Measurements from ENCODE around the gene CCSER1.
A peak's percentile ranks its signal among the peaks of the same experiment; 100 is the strongest.

Gene CCSER1

DNA sequence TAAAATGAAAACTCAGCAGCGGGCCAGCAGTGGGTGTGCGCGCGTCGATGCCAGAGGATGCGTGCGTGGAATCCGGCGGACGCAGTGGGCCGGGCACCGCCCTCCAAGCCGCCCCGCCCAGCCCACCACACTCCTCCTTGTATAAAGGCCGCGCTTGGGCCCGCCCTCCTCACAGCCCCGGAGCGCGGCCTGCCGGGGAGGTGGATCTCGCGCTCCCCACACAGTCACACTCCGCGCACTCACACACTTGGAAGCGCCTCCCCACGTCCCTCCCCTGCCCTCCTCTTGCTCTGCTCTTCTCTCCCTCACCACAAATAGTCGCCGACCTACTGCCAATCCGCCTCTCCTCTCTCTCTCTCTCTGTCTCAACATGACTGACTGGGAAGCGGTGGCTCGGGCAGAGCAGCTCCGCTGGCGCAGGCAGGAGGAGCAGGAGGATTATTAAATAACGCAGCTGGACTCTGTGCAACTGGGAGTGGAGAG, at the start of gene CCSER1:
TSS of gene CCSER1 (plus strand) at position 172 of the 483 bp plus-strand sequence.
- DNase-seq = peak; percentile 25

GRCh38 chr4:90078440-90078839, 48.8 kb upstream of the CCSER1 start:
- DNase-seq = no peak

- no peak for DNase-seq
Observed at GRCh38 chr4:90080116-90080515, 47.1 kb upstream of the CCSER1 start.

DNA sequence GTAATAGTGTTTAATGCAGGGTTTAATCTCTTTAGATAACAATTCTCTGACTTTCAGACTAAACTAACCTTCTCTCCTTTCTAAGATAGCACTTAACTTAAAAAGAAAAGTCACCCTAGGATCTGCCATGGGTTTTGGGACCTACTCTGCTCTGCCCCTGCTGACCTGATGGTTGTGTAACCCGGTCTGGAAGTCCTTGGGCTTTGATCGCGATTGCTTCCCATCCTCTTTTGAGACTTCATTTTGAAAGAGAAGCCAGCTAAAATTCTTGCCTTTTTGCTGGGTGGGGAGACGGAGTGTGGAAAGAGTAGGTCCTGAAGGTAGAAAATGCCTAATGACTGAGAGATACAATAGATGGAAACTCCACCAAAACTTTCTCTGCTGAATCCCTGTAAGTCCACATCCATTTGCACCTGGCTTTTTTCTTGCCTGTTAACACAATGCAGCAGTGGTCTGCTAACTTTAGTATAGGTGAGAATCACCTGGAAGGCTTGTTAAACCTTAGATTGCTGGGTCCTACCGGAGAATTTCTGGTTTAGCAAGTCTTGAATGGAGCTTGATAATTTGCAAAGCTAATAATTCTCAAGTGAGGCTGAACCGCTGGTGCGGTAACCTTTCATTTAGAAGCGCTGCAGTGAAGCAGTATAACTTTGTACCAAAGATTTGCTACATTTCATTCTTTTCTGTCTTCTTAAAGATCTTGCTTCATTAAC, 45.6 kb upstream of the CCSER1 start:
- no peak for DNase-seq

GRCh38 chr4:90082449-90082848, 44.7 kb upstream of the CCSER1 start:
- no peak for DNase-seq

DNA sequence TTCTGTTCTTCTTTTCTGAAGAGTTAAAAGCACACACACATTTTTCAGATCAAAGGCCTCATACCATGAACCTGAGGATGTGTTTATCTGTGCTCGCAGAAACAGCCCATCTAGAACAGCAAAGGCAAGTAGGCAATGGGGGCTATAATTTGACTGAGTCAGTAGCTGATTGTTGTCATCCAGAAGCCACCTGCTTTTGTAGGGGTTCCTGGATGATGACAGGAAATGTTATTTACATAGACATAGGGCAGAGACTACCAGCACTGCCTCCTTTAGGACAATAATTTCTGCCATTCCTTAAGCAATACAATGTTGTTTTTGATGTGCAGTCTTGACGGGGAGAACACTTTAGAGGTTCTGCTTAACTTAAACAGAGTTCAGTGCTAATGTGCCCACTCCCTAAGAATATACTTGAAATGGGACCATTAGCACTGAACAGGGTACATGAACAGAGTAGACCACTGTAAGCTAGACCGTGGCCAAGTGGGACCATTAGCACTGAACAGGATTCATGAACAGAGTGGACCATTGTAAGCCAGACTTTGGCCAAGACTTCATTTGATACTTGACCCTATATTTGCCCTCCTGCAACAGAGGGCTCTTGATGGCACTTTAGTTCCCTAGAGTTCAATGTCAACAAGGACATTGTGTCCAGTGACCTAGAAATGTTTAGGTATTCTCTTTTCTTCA, 42.8 kb upstream of the CCSER1 start:
- no peak for DNase-seq

GRCh38 chr4:90084967-90085295, 42.3 kb upstream of the CCSER1 start:
- no peak for DNase-seq

- DNase-seq = no peak
Observed at GRCh38 chr4:90093526-90093925, 33.7 kb upstream of the CCSER1 start.

DNA sequence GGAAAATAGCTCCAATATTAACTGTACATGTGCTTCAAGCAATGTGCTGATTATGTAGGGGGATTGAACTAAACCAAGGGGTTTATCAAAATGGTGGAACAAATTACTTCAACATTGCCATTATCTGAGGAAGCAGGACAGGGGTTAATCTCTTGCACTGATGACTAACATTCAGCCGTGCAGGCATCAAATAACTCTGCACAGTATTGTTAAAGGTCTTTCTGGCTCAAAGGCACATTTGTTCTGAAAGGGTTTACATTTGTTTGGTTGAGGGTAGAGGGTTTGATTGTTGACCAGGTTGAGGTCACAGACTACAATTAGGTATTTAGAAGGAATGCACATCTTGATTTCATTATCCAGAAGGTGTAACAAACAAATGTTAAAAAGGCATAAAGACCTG, 32.2 kb upstream of the CCSER1 start:
- DNase-seq = no peak

DNA sequence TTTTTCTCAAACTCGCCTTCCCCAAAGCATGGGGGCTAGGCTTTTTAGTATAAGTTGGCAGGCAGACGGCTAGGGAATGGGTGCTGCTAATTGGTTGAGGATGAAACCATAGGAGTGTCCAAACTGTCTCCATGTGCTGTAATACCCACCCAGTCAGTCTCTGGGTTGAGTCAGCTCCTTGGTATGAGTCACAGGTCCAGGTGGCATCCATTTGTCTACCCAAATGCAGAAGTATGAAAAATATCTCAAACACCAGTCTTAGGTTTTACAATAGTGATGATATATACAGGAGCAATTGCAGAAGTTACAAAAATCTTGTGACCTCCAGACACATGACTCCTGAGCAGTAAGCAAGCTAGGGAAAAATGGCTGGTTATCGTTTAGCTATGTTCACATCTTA, 27.4 kb upstream of the CCSER1 start:
- DNase-seq = no peak

- DNase-seq = no peak
Observed at GRCh38 chr4:90103991-90104390, 23.2 kb upstream of the CCSER1 start.

DNA sequence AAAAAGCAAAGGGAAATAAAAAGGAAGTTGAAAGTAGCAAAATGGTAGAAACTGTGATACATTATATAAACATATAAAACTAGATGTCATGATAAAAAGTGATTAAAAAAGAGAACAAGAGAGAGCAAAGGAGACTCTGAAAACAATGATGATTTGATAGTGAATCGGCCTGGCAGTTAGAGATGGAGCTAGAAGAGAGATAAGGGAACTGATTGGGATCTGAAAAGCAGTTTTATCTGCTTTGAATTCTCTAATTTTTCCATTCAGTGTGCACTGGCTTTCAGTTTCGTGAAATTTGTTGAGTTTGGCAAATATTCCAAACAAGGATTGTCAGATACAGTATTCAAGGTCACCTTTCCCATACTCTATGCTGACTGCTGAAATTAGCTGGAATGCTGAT, 21.9 kb upstream of the CCSER1 start:
- no peak for DNase-seq

- no peak for DNase-seq
Observed at GRCh38 chr4:90112715-90113114, 14.5 kb upstream of the CCSER1 start.

DNA sequence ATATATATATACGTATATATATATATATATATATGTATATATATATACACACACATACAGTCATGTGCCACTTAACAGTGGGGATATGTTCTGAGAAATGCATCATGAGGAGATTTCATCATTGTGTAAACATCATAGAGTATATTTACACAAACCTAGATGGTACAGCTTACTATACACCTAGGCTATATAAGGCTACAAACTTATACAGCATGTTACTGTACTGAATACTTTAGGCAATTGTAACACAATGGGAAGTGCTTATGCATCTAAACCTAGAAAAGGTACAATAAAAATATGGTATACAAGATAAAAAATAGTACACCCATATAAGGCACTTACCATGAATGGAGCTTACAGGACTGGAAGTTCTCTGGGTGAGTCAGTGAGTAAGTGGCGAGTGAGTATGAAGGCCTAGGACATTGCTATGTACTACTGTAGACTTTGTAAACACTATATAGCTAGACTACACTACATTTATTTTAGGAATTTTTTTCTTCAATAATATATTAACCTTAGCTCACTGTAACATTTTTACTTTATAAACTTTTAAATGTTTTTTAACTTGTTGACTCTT, 13.2 kb upstream of the CCSER1 start:
- DNase-seq = no peak

DNA sequence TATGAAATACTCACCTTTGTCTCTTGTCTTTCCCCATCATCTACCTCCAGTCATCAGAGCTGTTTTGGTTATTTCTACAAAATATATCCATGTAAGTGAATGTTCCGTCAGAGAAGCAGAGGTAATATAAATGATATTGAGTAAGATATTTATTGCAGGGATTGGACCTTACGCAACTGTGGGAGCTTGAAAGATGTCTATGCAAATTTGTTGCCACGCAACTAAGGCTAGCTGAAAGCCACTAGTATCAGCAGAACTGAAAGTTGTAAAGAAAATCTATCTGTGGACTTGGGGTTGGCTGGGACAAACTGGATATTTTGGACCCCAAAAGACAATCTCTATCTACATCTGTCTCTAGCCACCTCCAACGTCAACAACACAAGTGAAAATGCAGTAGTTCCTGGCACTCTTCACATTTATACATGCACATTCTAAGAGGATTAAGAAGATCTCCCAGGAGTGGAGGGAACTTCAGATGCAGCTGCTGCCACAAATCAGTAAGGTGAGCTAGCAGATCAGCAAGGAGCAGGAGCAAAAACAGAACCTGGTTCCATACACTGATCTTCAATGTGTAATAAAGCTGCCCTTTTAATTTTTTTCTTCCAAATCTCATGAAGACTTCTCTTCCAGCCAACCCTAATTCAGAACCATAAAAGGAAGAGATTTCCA, 8.5 kb upstream of the CCSER1 start:
- no peak for DNase-seq

GRCh38 chr4:90120037-90120436, 7.2 kb upstream of the CCSER1 start:
- no peak for DNase-seq

- no peak for DNase-seq
Observed at GRCh38 chr4:90120815-90121214, 6.4 kb upstream of the CCSER1 start.

DNA sequence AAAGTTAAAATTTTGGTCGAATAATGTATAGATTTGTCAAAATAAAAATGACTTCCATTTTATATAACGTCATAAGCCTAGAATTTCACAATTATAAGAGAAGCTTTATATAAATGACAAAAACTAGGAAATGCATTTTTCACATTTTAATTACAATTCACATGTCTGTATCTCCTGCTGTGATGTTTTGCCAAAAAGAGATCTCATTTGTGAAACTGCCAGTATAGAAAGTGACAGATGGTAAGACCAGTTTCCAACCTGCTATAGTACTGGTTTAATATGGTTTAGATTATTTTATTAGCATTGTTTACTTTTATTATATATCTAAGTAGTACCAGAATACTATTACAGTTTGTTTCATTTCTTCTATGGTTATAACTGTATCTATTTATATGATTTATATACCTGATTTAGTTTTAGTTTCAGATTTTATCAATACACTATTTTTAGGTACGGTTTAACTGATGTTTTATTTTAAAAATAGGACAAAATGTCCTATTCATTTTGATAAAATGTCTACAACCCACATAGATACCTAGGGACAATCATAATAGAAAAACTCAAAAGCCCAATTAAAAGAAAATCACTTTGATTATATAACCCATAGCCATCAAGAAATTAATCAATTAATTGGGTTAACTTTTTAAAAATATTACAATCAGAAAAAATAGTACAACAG, 5.4 kb upstream of the CCSER1 start:
- DNase-seq = no peak

- no peak for DNase-seq
Observed at GRCh38 chr4:90122355-90122748, 4.8 kb upstream of the CCSER1 start.

DNA sequence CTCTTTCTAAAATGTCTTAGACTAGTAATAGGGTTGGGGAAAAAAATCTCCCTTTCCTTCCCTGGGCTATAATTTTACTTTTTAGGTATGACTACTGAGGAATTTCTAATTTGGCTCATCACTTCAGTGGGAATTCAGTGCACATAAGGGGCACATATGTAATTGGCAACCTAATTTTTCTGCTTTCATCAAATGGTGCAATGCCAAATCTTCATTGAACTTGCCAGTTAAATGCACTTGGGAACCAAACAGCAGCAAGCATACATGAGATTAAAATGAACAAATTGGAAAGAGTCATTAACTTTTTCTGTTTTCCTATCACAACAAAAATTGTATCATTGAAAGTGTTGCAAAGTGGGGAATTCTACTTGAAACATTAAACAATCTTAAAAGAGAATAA, 2.9 kb upstream of the CCSER1 start:
- no peak for DNase-seq

DNA sequence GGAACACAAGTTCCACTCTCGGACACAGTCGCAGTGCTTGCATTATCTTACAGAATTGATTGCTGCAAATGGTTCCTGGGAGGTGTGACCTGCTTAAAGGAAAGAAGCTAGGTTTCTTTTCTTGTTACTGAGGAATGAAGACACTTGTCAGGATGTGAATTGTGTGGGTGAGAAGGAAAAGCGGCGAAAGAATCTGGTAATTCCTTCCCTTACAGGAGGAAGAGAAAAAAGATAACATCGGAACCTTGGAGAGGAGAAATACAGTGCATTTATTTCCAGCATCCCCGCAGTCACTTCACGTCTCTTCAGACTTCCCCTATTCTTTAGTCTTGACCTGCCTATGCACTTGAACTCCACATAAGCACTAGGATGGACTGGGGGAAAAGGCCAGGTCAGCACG, 389 bp upstream of the CCSER1 start:
- no peak for DNase-seq

- DNase-seq = no peak
Observed at GRCh38 chr4:90127706-90128345, 632 bp downstream of the CCSER1 start.

Measured in stimulated activated naive CD4-positive, alpha-beta T cell treated with Interleukin-2 at 50 U/mL for 16 hours (primary cell).